A673 (cell line): ENCODE data around the gene MEGF10.

Experiments
- EZH2 ChIP-seq: fragments of 200-600 bp; sonication (generic); IDR thresholded peaks from 2 replicates; pipeline ENCODE4 v1.6.1; 2017; ENCODE audit warnings: borderline replicate concordance, low read depth, mild to moderate bottlenecking, mixed read lengths, antibody characterized with exemption, low read length; ENCODE audit not compliant: poor library complexity, severe bottlenecking
- TF ChIP-seq, protein P1 (sequence below): fragments of 300-800, 200-600 bp; sonication (generic); conservative IDR thresholded peaks from 2 replicates; pipeline ENCODE4 v1.5.1; 2017; ENCODE audit warnings: low read depth, mild to moderate bottlenecking, antibody characterized with exemption, low read length, moderate library complexity, mixed read lengths

DNA sequence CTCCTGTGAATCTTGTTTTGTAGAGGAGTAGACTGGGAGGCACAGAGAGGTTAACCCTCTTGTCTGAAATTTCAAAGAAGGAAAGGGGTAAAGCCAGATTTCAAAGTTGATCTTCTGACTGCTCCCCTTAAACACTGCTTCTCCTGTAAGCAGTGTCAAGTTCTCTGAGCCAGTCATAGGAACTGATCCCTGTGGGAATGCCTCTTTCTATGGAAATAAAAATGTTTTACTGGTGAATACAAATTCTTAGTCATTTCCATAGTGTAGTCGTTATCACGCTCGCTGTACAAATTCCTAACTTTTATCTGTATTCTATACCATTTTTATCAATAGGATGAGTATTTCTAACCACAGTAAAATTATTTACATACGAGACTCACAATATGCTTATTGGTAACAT is 160.5 kb downstream of the MEGF10 start:
- TF ChIP-seq, protein P1, sequence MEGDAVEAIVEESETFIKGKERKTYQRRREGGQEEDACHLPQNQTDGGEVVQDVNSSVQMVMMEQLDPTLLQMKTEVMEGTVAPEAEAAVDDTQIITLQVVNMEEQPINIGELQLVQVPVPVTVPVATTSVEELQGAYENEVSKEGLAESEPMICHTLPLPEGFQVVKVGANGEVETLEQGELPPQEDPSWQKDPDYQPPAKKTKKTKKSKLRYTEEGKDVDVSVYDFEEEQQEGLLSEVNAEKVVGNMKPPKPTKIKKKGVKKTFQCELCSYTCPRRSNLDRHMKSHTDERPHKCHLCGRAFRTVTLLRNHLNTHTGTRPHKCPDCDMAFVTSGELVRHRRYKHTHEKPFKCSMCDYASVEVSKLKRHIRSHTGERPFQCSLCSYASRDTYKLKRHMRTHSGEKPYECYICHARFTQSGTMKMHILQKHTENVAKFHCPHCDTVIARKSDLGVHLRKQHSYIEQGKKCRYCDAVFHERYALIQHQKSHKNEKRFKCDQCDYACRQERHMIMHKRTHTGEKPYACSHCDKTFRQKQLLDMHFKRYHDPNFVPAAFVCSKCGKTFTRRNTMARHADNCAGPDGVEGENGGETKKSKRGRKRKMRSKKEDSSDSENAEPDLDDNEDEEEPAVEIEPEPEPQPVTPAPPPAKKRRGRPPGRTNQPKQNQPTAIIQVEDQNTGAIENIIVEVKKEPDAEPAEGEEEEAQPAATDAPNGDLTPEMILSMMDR, result no peak
- TF ChIP-seq EZH2, result no peak
